Nephron progenitor cell (in vitro differentiated cells): ENCODE measurements around the gene FBXO46.
A peak's percentile ranks its signal among the peaks of the same experiment; 100 is the strongest.

Experiments
- DNase-seq: peaks from one replicate; pipeline ENCODE4 v3.0.0; 2021
- H3K27ac Mint-ChIP-seq: 2 replicates; pipeline ENCODE4 v1.8.0; 2021; ENCODE audit warnings: mild to moderate bottlenecking, moderate library complexity, mixed read lengths
- H3K27me3 Mint-ChIP-seq: 2 replicates; pipeline ENCODE4 v1.8.0; 2021; ENCODE audit warnings: mild to moderate bottlenecking, low read depth, mixed read lengths; ENCODE audit not compliant: poor library complexity
- H3K36me3 Mint-ChIP-seq: 2 replicates; pipeline ENCODE4 v1.8.0; 2021; ENCODE audit warnings: low read depth, mixed read lengths
- H3K4me1 Mint-ChIP-seq: 2 replicates; pipeline ENCODE4 v1.8.0; 2021; ENCODE audit warnings: mixed read lengths
- H3K4me3 Mint-ChIP-seq: 2 replicates; pipeline ENCODE4 v1.8.0; 2021; ENCODE audit warnings: mild to moderate bottlenecking, moderate library complexity, mixed read lengths
- H3K9me3 Mint-ChIP-seq: 2 replicates; pipeline ENCODE4 v1.8.0; 2021; ENCODE audit warnings: mild to moderate bottlenecking, moderate library complexity, mixed read lengths
- CTCF ChIP-seq: fragments of 200-600 bp; sonication (generic); IDR thresholded peaks from 2 replicates; pipeline ENCODE4 v1.5.0; 2021; ENCODE audit warnings: antibody characterized with exemption

FBXO46 gene

GRCh38 chr19:45774765-45775164 lies 44.1 kb upstream of the FBXO46 start:
- Mint-ChIP-seq H3K9me3 (no peaks in the 10 kb centered on the region), H3K4me3 (no peak overlapping the region), H3K4me1 (peaks cover 31% of the 10 kb centered on the region), H3K27me3 (peaks cover 3% of the 10 kb centered on the region), H3K27ac (no peak overlapping the region), H3K36me3 (peaks cover 39% of the 10 kb centered on the region)
- no peak for DNase-seq
- no peak for TF ChIP-seq CTCF

- H3K27me3 Mint-ChIP-seq = peaks cover 3% of the 10 kb centered on the region
- no peak for TF ChIP-seq CTCF
- no peak overlapping the region for H3K4me3 Mint-ChIP-seq
- H3K9me3 Mint-ChIP-seq = no peaks in the 10 kb centered on the region
- H3K36me3 Mint-ChIP-seq = peaks cover 31% of the 10 kb centered on the region
- DNase-seq = no peak
- no peak overlapping the region for H3K27ac Mint-ChIP-seq
- H3K4me1 Mint-ChIP-seq = peaks cover 21% of the 10 kb centered on the region
Observed at GRCh38 chr19:45773384-45773783, 42.7 kb upstream of the FBXO46 start.

- peaks cover 3% of the 10 kb centered on the region for H3K27me3 Mint-ChIP-seq
- H3K36me3 Mint-ChIP-seq = peaks cover 30% of the 10 kb centered on the region
- H3K27ac Mint-ChIP-seq = no peak overlapping the region
- H3K4me1 Mint-ChIP-seq = peaks cover 20% of the 10 kb centered on the region
- TF ChIP-seq CTCF = no peak
- no peaks in the 10 kb centered on the region for H3K9me3 Mint-ChIP-seq
- no peak overlapping the region for H3K4me3 Mint-ChIP-seq
- no peak for DNase-seq
Observed at GRCh38 chr19:45772912-45773311, 42.2 kb upstream of the FBXO46 start.

- no peak overlapping the region for H3K4me3 Mint-ChIP-seq
- peaks cover 26% of the 10 kb centered on the region for H3K36me3 Mint-ChIP-seq
- DNase-seq = no peak
- H3K27ac Mint-ChIP-seq = peak overlapping the region; percentile 86
- H3K27me3 Mint-ChIP-seq = peaks cover 3% of the 10 kb centered on the region
- H3K4me1 Mint-ChIP-seq = peaks cover 20% of the 10 kb centered on the region
- H3K9me3 Mint-ChIP-seq = no peaks in the 10 kb centered on the region
- no peak for TF ChIP-seq CTCF
Observed at GRCh38 chr19:45772130-45772840, 41.6 kb upstream of the FBXO46 start.

- H3K4me1 Mint-ChIP-seq = peaks cover 20% of the 10 kb centered on the region
- peak overlapping the region; percentile 95 for H3K4me3 Mint-ChIP-seq
- DNase-seq = no peak
- H3K36me3 Mint-ChIP-seq = peaks cover 17% of the 10 kb centered on the region
- TF ChIP-seq CTCF = no peak
- H3K27ac Mint-ChIP-seq = no peak overlapping the region
- no peaks in the 10 kb centered on the region for H3K27me3 Mint-ChIP-seq
- H3K9me3 Mint-ChIP-seq = no peaks in the 10 kb centered on the region
Observed at GRCh38 chr19:45771311-45771933, 40.7 kb upstream of the FBXO46 start.
